HG03520 (cell line): ENCODE results near the gene KLHL2.

Experiments used
- ATAC-seq: cut with Tn5 transposase; IDR thresholded peaks from one replicate; pipeline ENCODE4 v1.9.1; 2021; ENCODE audit warnings: mild to moderate bottlenecking, moderate library complexity; ENCODE audit not compliant: unreplicated experiment

KLHL2 gene

GRCh38 chr4:165288226-165288625 is 80.9 kb downstream of the KLHL2 start:
- peak; percentile 62 for ATAC-seq

DNA sequence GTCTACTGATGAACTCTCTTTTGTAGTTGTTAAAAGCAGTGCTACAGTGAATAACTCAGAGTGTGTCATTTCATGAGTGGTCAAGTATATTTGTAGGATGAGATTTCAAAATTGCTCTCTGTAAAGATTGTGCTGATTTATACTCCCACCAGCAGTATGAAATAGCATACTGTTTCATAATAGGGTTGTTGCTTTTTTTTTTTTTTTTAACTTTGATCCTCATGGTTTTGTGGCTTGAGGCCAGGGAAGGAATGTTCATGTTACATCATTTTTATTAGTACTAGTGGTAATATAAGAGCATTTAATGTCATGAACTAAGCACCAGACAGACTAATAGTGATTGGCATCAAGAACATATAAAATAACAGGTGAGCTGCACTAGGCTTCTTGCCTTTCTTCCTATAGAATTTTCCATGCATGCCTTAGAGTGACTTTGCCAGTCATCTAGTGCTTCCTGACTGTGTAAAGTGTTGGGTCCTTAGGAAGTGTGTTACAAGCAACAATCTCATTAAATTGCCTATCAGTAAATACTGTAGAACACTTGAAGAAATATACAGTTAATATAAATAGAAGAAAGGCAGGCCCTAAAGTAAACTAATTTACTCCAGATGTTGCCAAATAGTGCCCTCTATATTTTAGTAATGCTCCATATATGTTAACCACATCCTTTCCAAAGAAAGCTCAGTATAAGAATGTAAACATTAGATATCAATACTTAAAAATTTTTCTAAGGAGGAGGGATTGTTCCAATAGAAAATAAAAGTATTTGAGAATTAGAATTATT is 81.5 kb downstream of the KLHL2 start:
- ATAC-seq, result peak; percentile 27

GRCh38 chr4:165289423-165289785 is 82.0 kb downstream of the KLHL2 start:
- no peak for ATAC-seq

GRCh38 chr4:165293061-165293460 is 85.7 kb downstream of the KLHL2 start:
- ATAC-seq, result no peak

DNA sequence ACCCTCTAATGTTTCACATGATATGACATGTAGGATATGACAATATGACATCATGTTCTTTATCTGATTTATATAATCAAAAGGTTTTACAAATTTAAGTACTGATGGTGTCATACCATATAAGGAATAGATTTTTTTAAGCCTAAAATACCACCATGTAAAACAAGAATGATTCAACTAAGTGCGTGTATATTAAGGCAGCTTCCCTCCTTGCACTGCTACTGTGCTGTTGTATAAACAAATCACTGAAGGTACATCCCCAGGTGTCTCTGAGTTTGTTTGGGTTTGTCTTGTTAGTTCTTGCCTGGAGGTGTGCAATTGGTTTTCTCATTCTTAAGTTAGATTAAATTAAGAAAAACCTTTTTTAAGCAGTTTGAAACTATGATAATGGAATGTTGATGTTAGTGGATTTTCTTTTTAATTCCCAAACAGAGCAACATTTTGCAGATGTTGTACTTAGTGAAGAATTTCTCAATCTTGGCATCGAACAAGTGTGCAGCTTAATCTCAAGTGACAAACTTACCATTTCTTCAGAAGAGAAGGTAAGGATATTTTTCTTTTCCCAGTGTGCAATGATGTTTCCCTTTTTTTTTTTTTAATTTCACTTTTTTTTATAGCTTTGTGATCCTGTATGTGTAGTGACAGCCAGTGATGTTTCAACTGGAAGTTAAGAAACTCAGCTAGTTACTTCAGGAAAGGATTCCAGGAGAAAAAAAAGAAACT is 86.7 kb downstream of the KLHL2 start:
- ATAC-seq, result no peak

- peak; percentile 83 for ATAC-seq
These were observed 87.5 kb downstream of the KLHL2 start for GRCh38 chr4:165294907-165295306.

DNA sequence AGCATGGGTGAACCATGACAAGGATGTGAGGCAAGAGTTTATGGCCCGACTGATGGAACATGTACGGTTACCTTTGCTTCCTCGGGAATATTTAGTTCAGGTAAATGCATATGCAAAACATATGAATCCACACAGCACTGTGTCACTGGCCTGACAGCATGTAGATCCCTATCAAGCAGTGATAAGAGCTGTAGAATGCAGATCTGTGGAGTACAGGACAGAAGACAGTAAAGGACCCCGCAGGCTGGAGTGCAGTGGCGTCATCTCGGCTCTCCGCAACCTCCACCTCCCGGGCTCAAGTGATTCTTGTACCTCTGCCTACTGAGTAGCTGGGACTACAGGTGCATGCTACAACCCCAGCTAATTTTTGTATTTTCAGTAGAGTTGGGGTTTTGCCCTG is 90.3 kb downstream of the KLHL2 start:
- ATAC-seq, result no peak

- no peak for ATAC-seq
These were observed 92.2 kb downstream of the KLHL2 start for GRCh38 chr4:165299399-165300060.

DNA sequence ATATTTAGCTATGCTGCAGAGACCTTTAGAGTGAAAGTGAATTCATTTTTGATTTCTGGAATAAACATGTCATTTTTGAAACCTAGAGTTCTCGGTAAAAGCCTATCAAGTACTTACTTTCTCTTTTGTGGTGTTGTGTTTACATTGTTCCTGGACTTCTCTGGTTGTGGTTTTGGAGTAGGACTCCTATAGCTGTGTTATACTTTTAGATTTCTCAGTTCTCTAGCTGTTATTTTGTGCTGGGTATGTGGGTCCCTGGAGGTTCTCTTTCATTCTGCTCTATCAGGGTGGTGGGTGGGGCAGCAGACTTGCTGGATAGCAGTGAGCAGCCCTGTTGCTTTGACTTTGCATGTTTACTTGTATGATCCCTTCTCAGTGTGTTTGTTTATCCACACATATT is 94.5 kb downstream of the KLHL2 start:
- ATAC-seq, result peak; percentile 66

GRCh38 chr4:165302658-165303057 is 95.3 kb downstream of the KLHL2 start:
- ATAC-seq, result no peak

DNA sequence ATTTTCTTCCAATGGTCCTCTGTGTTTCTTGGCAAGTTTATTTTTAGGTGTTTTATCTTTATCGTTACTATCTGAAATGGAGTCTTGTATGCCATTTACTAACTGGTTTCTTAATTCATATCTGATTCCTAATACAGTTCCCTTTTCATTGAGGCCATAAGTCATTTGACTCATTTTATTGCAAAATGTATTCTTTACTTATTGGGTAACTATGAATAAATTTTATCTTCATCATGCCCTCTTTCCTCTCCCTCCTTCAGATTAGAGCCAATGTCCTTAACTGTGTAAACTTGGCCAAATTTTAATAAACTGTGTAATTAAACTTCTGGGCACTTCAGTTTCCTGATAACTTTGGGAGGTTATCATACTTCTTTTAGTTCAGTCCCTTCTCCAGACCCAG is 100.8 kb downstream of the KLHL2 start:
- no peak for ATAC-seq

DNA sequence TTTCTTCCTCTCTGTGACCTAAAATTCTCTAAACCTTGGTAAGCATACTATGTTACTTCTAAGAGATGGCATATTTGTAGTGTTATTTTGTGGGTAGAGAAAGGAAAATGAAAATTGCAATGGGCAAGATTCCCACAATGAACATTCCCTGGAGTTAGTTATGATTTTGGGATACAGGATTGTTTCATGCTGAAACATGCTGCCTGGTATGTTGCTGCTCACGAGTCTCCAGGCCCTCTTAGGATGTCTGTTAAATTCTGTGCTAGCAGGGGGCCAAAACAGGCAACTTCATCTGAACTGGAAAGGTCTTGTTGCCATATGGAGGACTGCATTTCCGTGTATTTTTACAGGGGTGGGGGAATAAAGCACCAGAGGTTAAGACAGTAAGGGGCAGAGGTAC is 101.2 kb downstream of the KLHL2 start:
- ATAC-seq, result no peak

GRCh38 chr4:165309456-165309855 is 102.1 kb downstream of the KLHL2 start:
- ATAC-seq, result no peak

GRCh38 chr4:165312506-165312905 is 105.1 kb downstream of the KLHL2 start:
- ATAC-seq, result no peak

GRCh38 chr4:165319030-165319429 is 111.7 kb downstream of the KLHL2 start:
- ATAC-seq, result no peak

- no peak for ATAC-seq
These were observed 112.1 kb downstream of the KLHL2 start for GRCh38 chr4:165319509-165319908.

GRCh38 chr4:165324236-165324917 is 117.0 kb downstream of the KLHL2 start:
- no peak for ATAC-seq

- no peak for ATAC-seq
These were observed 117.5 kb downstream of the KLHL2 start for GRCh38 chr4:165324918-165325304.

DNA sequence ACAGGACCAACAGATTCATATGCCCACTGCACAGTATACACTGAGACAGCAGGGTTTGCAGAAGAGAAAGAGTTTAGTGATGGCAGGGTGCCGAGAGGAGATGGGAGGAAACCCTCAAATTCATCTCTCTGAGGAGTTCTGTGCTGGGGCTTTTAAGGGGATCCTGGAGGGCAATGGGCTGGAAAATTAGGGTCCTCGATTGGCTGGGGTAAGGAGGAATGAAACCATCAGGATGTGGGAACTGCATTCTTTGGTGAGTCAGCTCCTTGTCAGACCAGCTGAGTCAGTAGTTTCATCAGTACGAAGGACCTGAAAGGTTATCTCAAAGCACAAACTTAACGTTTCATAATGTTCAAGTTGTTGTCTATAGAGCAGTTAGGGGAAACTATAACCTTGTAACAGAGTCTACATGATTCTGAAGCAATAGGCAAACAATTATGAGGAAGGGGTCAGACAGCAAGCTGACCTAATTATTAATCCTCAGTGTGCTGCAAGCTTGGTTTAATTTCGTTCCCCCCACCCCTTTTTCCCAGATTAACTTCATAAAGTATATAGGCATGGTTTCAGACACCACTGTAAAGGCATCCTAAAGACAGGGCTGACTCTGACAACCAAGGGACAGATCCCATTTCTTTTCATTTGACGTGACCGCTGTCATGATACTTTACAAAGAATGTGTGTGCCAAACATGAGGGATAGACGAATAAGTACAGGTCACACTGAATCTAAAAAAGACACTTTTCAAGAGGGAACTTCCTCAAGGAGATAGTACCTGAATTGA is 118.6 kb downstream of the KLHL2 start:
- no peak for ATAC-seq

GRCh38 chr4:165326831-165327210 is 119.5 kb downstream of the KLHL2 start:
- peak; percentile 0 for ATAC-seq
